Esophagus muscularis mucosa (tissue), 4 donors: ENCODE data around the gene OGDH.

Source experiments
- EP300 ChIP-seq: sonication (generic); formaldehyde crosslinking; IDR thresholded peaks from one replicate; pipeline ENCODE4 v1.6.1; 2017; ENCODE audit warnings: antibody characterized with exemption
- POLR2A ChIP-seq: fragments of 450-650 bp; IDR thresholded peaks from one replicate; pipeline ENCODE4 v1.6.1; 2017; ENCODE audit warnings: antibody characterized with exemption, moderate library complexity, mild to moderate bottlenecking, low read depth
- POLR2AphosphoS5 ChIP-seq, 2 donors: sonication (generic); formaldehyde crosslinking; IDR thresholded peaks; one replicate each; pipeline ENCODE4 v1.6.1; 2017; ENCODE audit warnings: antibody characterized with exemption in 2 of 2
- TF ChIP-seq, protein P1 (sequence below), 3 experiments: fragments of 200-600 bp in 2 of 3; fragments of 450-650 bp in 1 of 3; sonication (generic) in 2 of 3; IDR thresholded peaks; one replicate each; pipeline ENCODE4 v1.5.1; 2017 to 2019; ENCODE audit warnings: antibody characterized with exemption in 3 of 3, mild to moderate bottlenecking in 2 of 3, moderate library complexity in 1 of 3

DNA sequence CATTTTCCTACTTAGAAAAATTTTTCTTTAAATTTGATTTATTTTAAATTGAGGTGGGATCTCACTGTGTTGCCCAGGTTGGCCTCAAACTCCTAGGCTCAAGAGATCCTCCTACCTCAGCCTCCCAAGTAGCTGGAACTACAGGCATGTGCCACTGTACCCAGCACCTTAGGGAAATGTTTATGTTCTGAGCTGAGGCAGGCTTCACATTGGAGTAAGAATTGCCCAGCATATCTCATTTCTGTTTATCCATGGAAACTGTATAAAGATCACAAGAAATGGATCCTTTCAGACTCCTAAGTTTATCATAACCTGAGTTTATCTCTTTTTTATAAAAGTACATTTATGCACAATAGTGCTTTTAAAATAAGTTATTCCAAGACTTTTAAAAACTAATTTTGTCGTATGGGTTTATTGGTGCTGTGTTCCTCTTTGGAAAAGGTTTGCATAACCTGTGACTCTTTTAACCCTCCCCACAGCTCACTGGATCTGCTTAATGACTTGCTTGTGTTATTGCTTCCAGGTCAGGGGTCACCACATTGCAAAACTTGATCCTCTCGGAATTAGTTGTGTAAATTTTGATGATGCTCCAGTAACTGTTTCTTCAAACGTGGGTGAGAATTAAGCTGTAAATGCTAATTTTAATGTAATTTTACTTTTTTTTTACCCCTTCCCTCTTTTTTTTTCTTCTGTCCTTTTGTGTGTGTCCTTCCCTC, 40.7 kb downstream of the OGDH start:
- TF ChIP-seq POLR2AphosphoS5 (IDR thresholded peaks at IDR 0.05) (no peak), POLR2A (no peak), EP300 (no peak)
- TF ChIP-seq, protein P1, sequence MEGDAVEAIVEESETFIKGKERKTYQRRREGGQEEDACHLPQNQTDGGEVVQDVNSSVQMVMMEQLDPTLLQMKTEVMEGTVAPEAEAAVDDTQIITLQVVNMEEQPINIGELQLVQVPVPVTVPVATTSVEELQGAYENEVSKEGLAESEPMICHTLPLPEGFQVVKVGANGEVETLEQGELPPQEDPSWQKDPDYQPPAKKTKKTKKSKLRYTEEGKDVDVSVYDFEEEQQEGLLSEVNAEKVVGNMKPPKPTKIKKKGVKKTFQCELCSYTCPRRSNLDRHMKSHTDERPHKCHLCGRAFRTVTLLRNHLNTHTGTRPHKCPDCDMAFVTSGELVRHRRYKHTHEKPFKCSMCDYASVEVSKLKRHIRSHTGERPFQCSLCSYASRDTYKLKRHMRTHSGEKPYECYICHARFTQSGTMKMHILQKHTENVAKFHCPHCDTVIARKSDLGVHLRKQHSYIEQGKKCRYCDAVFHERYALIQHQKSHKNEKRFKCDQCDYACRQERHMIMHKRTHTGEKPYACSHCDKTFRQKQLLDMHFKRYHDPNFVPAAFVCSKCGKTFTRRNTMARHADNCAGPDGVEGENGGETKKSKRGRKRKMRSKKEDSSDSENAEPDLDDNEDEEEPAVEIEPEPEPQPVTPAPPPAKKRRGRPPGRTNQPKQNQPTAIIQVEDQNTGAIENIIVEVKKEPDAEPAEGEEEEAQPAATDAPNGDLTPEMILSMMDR (IDR thresholded peaks at IDR 0.05), result no peak
